IMR-90 (cell line): ENCODE data around the gene SDK1. TPM values are rescaled to one million over a fixed set of nuclear protein-coding genes. Genes with fewer than 3 reads are reported as not detected.

Experiments
- ATAC-seq: fragments of 200-7000 bp; cut with Tn5 transposase; 2 replicates; pipeline ENCODE4 v1.9.1; 2020; ENCODE audit warnings: low read depth, mild to moderate bottlenecking, moderate library complexity
- BruUV-seq: library from RNA; stranded (reverse); fragments of 400-500 nt; replicated peaks from 2 replicates; lab custom pipeline; 2021; lab: Mats Ljungman, UMichigan
- CTCF ChIA-PET: fragments of 300-600 bp; formaldehyde crosslinking; extraction: SDS; loops from one replicate; lab custom pipeline; 2021; ENCODE audit warnings: antibody characterized with exemption; lab: Yijun Ruan, JAX
- POLR2A ChIA-PET: fragments of 300-600 bp; sonication (Branson Sonifier 250); formaldehyde crosslinking; loops from one replicate; lab custom pipeline; 2022; ENCODE audit warnings: antibody characterized with exemption; ENCODE audit not compliant: unreplicated experiment; lab: Charles Lee
- DNase-seq: peaks from one replicate; pipeline ENCODE4 v3.0.0; 2013
- H2AFZ ChIP-seq: replicated peaks from 2 replicates; pipeline ENCODE3; 2013; ENCODE audit warnings: low read length, mild to moderate bottlenecking; ENCODE audit not compliant: poor library complexity
- H2AK5ac ChIP-seq: 2 replicates; pipeline ENCODE4 v1.6.1; 2013; ENCODE audit warnings: low read depth, low read length, inconsistent platforms
- H2AK9ac ChIP-seq: replicated peaks from 2 replicates; pipeline ENCODE3; 2013; ENCODE audit warnings: mild to moderate bottlenecking, low read depth, low read length, moderate library complexity; ENCODE audit not compliant: poor library complexity
- H2BK120ac ChIP-seq: 2 replicates; pipeline ENCODE4 v1.6.1; 2013; ENCODE audit warnings: low read depth, low read length, inconsistent platforms
- H2BK15ac ChIP-seq: 3 replicates; pipeline ENCODE4 v1.6.1; 2013; ENCODE audit warnings: low read depth, low read length, inconsistent platforms
- H2BK20ac ChIP-seq: 2 replicates; pipeline ENCODE4 v1.6.1; 2013; ENCODE audit warnings: low read depth, mild to moderate bottlenecking, inconsistent platforms, low read length, moderate library complexity
- H2BK5ac ChIP-seq: 2 replicates; pipeline ENCODE4 v1.6.1; 2013; ENCODE audit warnings: mild to moderate bottlenecking, low read depth, low read length, inconsistent platforms; ENCODE audit not compliant: poor library complexity, severe bottlenecking
- H3K14ac ChIP-seq: replicated peaks from 2 replicates; pipeline ENCODE4 v1.6.1; 2013; ENCODE audit warnings: low read depth, low read length, inconsistent platforms
- H3K18ac ChIP-seq: 2 replicates; pipeline ENCODE4 v1.6.1; 2013; ENCODE audit warnings: low read depth, low read length, control low read depth
- H3K23ac ChIP-seq: 2 replicates; pipeline ENCODE4 v1.6.1; 2013; ENCODE audit warnings: low read depth, low read length, inconsistent platforms
- H3K27ac ChIP-seq: 2 replicates; pipeline ENCODE4 v1.5.1; 2013; ENCODE audit warnings: mild to moderate bottlenecking, control low read depth, low read length; ENCODE audit not compliant: insufficient read depth
- H3K27me3 ChIP-seq: 2 replicates; pipeline ENCODE4 v1.6.1; 2013; ENCODE audit warnings: low read length; ENCODE audit not compliant: control insufficient read depth, insufficient read depth
- H3K36me3 ChIP-seq: 2 replicates; pipeline ENCODE4 v1.6.1; 2013; ENCODE audit warnings: low read length, mixed read lengths; ENCODE audit not compliant: control insufficient read depth, insufficient read depth
- H3K4ac ChIP-seq: 2 replicates; pipeline ENCODE4 v1.6.1; 2013; ENCODE audit warnings: low read depth, low read length, inconsistent platforms
- H3K4me1 ChIP-seq: 2 replicates; pipeline ENCODE4 v1.6.1; 2013; ENCODE audit warnings: low read length, mixed read lengths; ENCODE audit not compliant: control insufficient read depth, insufficient read depth
- H3K4me2 ChIP-seq: 2 replicates; pipeline ENCODE4 v1.6.1; 2013; ENCODE audit warnings: low read depth, mild to moderate bottlenecking, control low read depth, low read length, moderate library complexity
- H3K4me3 ChIP-seq: 2 replicates; pipeline ENCODE4 v1.5.1; 2013; ENCODE audit warnings: low read depth, mild to moderate bottlenecking, control low read depth, low read length, moderate library complexity; ENCODE audit not compliant: insufficient read depth
- H3K56ac ChIP-seq: 2 replicates; pipeline ENCODE4 v1.6.1; 2013; ENCODE audit warnings: low read length, inconsistent platforms; ENCODE audit not compliant: insufficient read depth; ENCODE audit errors: extremely low read depth
- H3K79me1 ChIP-seq, 2 experiments: 2 replicates each; pipeline ENCODE4 v1.6.1; 2013; ENCODE audit warnings: low read length in 2 of 2, inconsistent platforms in 1 of 2, low read depth in 1 of 2
- H3K9ac ChIP-seq: 2 replicates; pipeline ENCODE4 v1.6.1; 2013; ENCODE audit warnings: low read depth, low read length, control low read depth
- H3K9me1 ChIP-seq: 2 replicates; pipeline ENCODE4 v1.6.1; 2013; ENCODE audit warnings: low read length, inconsistent platforms; ENCODE audit not compliant: insufficient read depth
- H3K9me3 ChIP-seq: 2 replicates; pipeline ENCODE4 v1.6.1; 2013; ENCODE audit warnings: low read length; ENCODE audit not compliant: control insufficient read depth, insufficient read depth
- H4K20me1 ChIP-seq: 2 replicates; pipeline ENCODE4 v1.6.1; 2013; ENCODE audit warnings: low read length, inconsistent platforms; ENCODE audit not compliant: insufficient read depth
- H4K5ac ChIP-seq: 2 replicates; pipeline ENCODE4 v1.6.1; 2013; ENCODE audit warnings: mild to moderate bottlenecking, low read depth, low read length, control low read depth
- H4K8ac ChIP-seq, 2 experiments: 2 replicates each; pipeline ENCODE4 v1.6.1; 2013; ENCODE audit warnings: low read depth in 2 of 2, low read length in 2 of 2, control low read depth in 1 of 2, inconsistent platforms in 1 of 2
- H4K91ac ChIP-seq: 2 replicates; pipeline ENCODE4 v1.6.1; 2013; ENCODE audit warnings: low read depth, low read length, inconsistent platforms; ENCODE audit not compliant: insufficient read depth
- BHLHE40 ChIP-seq: fragments of 150-350 bp; IDR thresholded peaks from 2 replicates; pipeline ENCODE4 v1.6.1; 2016; ENCODE audit warnings: mild to moderate bottlenecking, low read depth, low read length
- CEBPB ChIP-seq: IDR thresholded peaks from 2 replicates; pipeline ENCODE4 v1.6.1; 2012; ENCODE audit warnings: low read depth, low read length, improper control_type of control experiment
- CHD1 ChIP-seq: IDR thresholded peaks from 2 replicates; pipeline ENCODE4 v1.6.1; 2012; ENCODE audit warnings: low read depth, low read length, improper control_type of control experiment
- CTCF ChIP-seq: conservative IDR thresholded peaks from 2 replicates; pipeline ENCODE4 v1.5.1; 2012; ENCODE audit warnings: mild to moderate bottlenecking, low read depth, low read length, improper control_type of control experiment
- ELK1 ChIP-seq: fragments of 150-350 bp; IDR thresholded peaks from 2 replicates; pipeline ENCODE4 v1.6.1; 2016; ENCODE audit warnings: low read depth, mild to moderate bottlenecking, low read length, moderate library complexity, borderline replicate concordance
- FOS ChIP-seq: fragments of 150-350 bp; IDR thresholded peaks from 2 replicates; pipeline ENCODE4 v1.6.1; 2016; ENCODE audit warnings: low read depth, low read length
- MAFK ChIP-seq: IDR thresholded peaks from 2 replicates; pipeline ENCODE4 v1.6.1; 2012; ENCODE audit warnings: low read depth, low read length, improper control_type of control experiment
- MAZ ChIP-seq: IDR thresholded peaks from 2 replicates; pipeline ENCODE4 v1.6.1; 2012; ENCODE audit warnings: low read depth, mild to moderate bottlenecking, low read length, improper control_type of control experiment, moderate library complexity, borderline replicate concordance
- MXI1 ChIP-seq: IDR thresholded peaks from 2 replicates; pipeline ENCODE4 v1.6.1; 2012; ENCODE audit warnings: low read depth, mild to moderate bottlenecking, low read length, moderate library complexity, borderline replicate concordance
- NFE2L2 ChIP-seq: fragments of 150-350 bp; IDR thresholded peaks from 2 replicates; pipeline ENCODE4 v1.6.1; 2016; ENCODE audit warnings: low read depth, mild to moderate bottlenecking, low read length
- POLR2A ChIP-seq: IDR thresholded peaks from 2 replicates; pipeline ENCODE4 v1.6.1; 2012; ENCODE audit warnings: mild to moderate bottlenecking, low read depth, low read length
- RAD21 ChIP-seq: IDR thresholded peaks from 2 replicates; pipeline ENCODE4 v1.6.1; 2012; ENCODE audit warnings: low read length, improper control_type of control experiment
- RCOR1 ChIP-seq: IDR thresholded peaks from 2 replicates; pipeline ENCODE4 v1.6.1; 2012; ENCODE audit warnings: mild to moderate bottlenecking, low read length, improper control_type of control experiment; ENCODE audit not compliant: insufficient replicate concordance
- RFX5 ChIP-seq: IDR thresholded peaks from 2 replicates; pipeline ENCODE4 v1.8.0; 2012; ENCODE audit warnings: low read depth, mild to moderate bottlenecking, low read length, moderate library complexity
- SMC3 ChIP-seq: fragments of 150-350 bp; IDR thresholded peaks from 2 replicates; pipeline ENCODE4 v1.6.1; 2016; ENCODE audit warnings: low read depth, mild to moderate bottlenecking, antibody characterized with exemption, low read length, moderate library complexity
- USF2 ChIP-seq: fragments of 150-350 bp; IDR thresholded peaks from 2 replicates; pipeline ENCODE4 v1.6.1; 2017; ENCODE audit warnings: mild to moderate bottlenecking, antibody characterized with exemption, low read length, low read depth
- WGBS, 2 experiments: methylation state at CpG; one replicate each; pipeline versions ENCODE4 v1.1.5 to v1.1.7; 2013; ENCODE audit warnings: missing lambda C conversion rate in 2 of 2; ENCODE audit not compliant: insufficient read length in 1 of 2; ENCODE audit errors: extremely low coverage in 2 of 2; 5-methylcytosine and 5-hydroxymethylcytosine counted together
- dilution Hi-C: fragments of 300-500 bp; cut with HindIII; formaldehyde crosslinking; loops from one replicate; pipeline ENCODE4 v1.14.3; 2018; ENCODE audit warnings: low sequenced_read_pairs; ENCODE audit not compliant: unreplicated experiment
- in situ Hi-C: fragments of 300-500 bp; cut with MboI; formaldehyde crosslinking; loops from 3 replicates; pipeline ENCODE4 v1.14.3; 2019; ENCODE audit warnings: low sequenced_read_pairs, inconsistent platforms, mixed read lengths
- intact Hi-C: fragments of 100-400 bp; cut with micrococcal nuclease; formaldehyde crosslinking; loops from 2 replicates; pipeline ENCODE4 v1.10.0; 2022
- polyA plus RNA-seq, 3 experiments: library from polyadenylated mRNA; depleted of rRNA; stranded (reverse); fragments of >200 nt; gene quantifications; 2 replicates each; pipeline ENCODE4 v1.2.3, GENCODE V29; 2012; ENCODE audit warnings: low replicate concordance in 1 of 3
- total RNA-seq: library from RNA; depleted of rRNA; stranded (reverse); fragments of >200 nt; gene quantifications from 2 replicates; pipeline ENCODE4 v1.2.3, GENCODE V29; 2012

The SDK1 gene
- total and polyA plus RNA-seq, 2 of the 4 experiments (the other 2 are of a cell fraction): 1.5 to 1.6 TPM

- WGBS, 2 experiments: 80% methylated on average over 1 of the region's 7 CpGs; no CpG with 5 or more reads in 1 of the 2 experiments
Measured at GRCh38 chr7:3912291-3912690, 611.2 kb downstream of the SDK1 start.

More at GRCh38 chr7:3912291-3912690, 611.2 kb downstream of the SDK1 start:
- no peak overlapping the region for H3K4me2 ChIP-seq
- H3K23ac ChIP-seq: no peak overlapping the region
- ATAC-seq: no peak
- no peak overlapping the region for H3K18ac ChIP-seq
- H3K9me1 ChIP-seq: no peaks in the 10 kb centered on the region
- H4K20me1 ChIP-seq: no peaks in the 10 kb centered on the region
- peaks cover 9% of the 10 kb centered on the region for H3K9me3 ChIP-seq
- no peak overlapping the region for H2BK120ac ChIP-seq
- POLR2A ChIA-PET: no interaction called here
- TF ChIP-seq CTCF (no peak), BHLHE40 (no peak), USF2 (no peak), MAZ (no peak), MAFK (no peak), FOS (no peak), NFE2L2 (no peak), RAD21 (no peak), CHD1 (no peak), SMC3 (no peak), ELK1 (no peak), MXI1 (no peak), RCOR1 (no peak), POLR2A (no peak), RFX5 (no peak), CEBPB (no peak)
- no peak overlapping the region for H4K91ac ChIP-seq
- no peak overlapping the region for H2AFZ ChIP-seq
- no peak overlapping the region for H3K9ac ChIP-seq
- H3K4me3 ChIP-seq: no peak overlapping the region
- intact Hi-C loops: no loop called here
- H3K27me3 ChIP-seq: no peaks in the 10 kb centered on the region
- no peak for DNase-seq
- no peak overlapping the region for H2BK20ac ChIP-seq
- H2AK9ac ChIP-seq: no peak overlapping the region
- H2BK5ac ChIP-seq: no peak overlapping the region
- H3K36me3 ChIP-seq: no peaks in the 10 kb centered on the region
- H2BK15ac ChIP-seq: no peak overlapping the region
- in situ Hi-C loops: no loop called here
- H2AK5ac ChIP-seq: no peak overlapping the region
- CTCF ChIA-PET: no interaction called here
- H4K8ac ChIP-seq: no peak overlapping the region
- no peak overlapping the region for H4K5ac ChIP-seq
- BruUV-seq: no TSS peak
- dilution Hi-C loops: no loop called here
- H3K4me1 ChIP-seq: peaks cover 3% of the 10 kb centered on the region; the same call in 1 of the 2 replicates
- H3K27ac ChIP-seq: no peak overlapping the region
- H3K4ac ChIP-seq: no peak overlapping the region
- no peaks in the 10 kb centered on the region for H3K79me1 ChIP-seq
- no peak overlapping the region for H3K56ac ChIP-seq
- H3K14ac ChIP-seq: no peak overlapping the region
